NAMALWA (cell line): ENCODE data around the gene COX8C.
A peak's percentile ranks its signal among the peaks of the same experiment; 100 is the strongest.
"Not testable (repeated sequence)": the region's sequence is repeated elsewhere in the genome, so short reads cannot be mapped to it uniquely, and the experiment has no call there.

Experiments used
- DNase-seq: peaks from one replicate; pipeline ENCODE4 v3.0.0-alpha.2; 2015; ENCODE audit warnings: low spot score

Gene COX8C

GRCh38 chr14:93375673-93376156 is 28.7 kb downstream of the COX8C start:
- DNase-seq, result peak; percentile 70

- no peak for DNase-seq
These were observed 32.8 kb downstream of the COX8C start for GRCh38 chr14:93379831-93380230.

- no peak for DNase-seq
These were observed 34.7 kb downstream of the COX8C start for GRCh38 chr14:93381644-93382043.

DNA sequence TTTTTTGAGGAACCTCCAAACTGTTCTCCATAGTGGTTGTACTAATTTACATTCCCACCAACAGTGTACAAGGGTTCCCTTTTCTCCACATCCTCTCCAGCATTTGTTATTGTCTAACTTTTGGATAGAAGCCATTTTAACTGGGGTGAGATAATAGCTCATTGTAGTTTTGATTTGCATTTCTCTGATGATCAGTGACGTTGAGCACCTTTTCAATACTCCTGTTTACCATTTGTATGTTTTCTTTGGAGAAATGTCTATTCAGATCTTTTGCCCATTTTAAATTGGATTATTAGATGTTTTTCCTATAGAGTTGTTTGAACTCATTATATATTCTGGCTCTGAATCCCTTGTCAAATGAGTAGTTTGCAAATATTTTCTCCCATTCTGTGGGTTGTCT is 37.3 kb downstream of the COX8C start:
- DNase-seq, result not testable (repeated sequence)

GRCh38 chr14:93395231-93395630 is 48.2 kb downstream of the COX8C start:
- no peak for DNase-seq

- DNase-seq, result no peak
These were observed 49.5 kb downstream of the COX8C start for GRCh38 chr14:93396456-93396855.
